Kidney (tissue), 14 donors: ENCODE results near the gene SYF2. TPM values are rescaled to one million over a fixed set of nuclear protein-coding genes. Genes with fewer than 3 reads are reported as not detected.

Source experiments
- DNase-seq, 5 donors: peaks; one replicate each; pipeline ENCODE4 v3.0.0-alpha.2; 2013 to 2020
- FAIRE-seq: peaks from 2 replicates; lab custom pipeline; 2012; peaks lifted over from hg19 to GRCh38; lab: Jason Lieb, UNC
- H3K27ac ChIP-seq, 2 donors: one replicate each; pipeline ENCODE4 v1.7.0; 2013; ENCODE audit warnings: low read depth in 2 of 2, low read length in 2 of 2, inconsistent platforms in 1 of 2
- H3K27me3 ChIP-seq: one replicate; pipeline ENCODE4 v1.7.1; 2013; ENCODE audit warnings: low read length, inconsistent platforms; ENCODE audit not compliant: control insufficient read depth, insufficient read depth
- H3K36me3 ChIP-seq, 3 donors: one replicate each; pipeline versions ENCODE4 v1.7.0 to v1.7.1; 2013; ENCODE audit warnings: low read length in 3 of 3, control low read depth in 1 of 3, inconsistent platforms in 1 of 3; ENCODE audit not compliant: insufficient read depth in 3 of 3, control insufficient read depth in 2 of 3
- H3K4me1 ChIP-seq, 3 donors: one replicate each; pipeline versions ENCODE4 v1.7.0 to v1.7.1; 2013; ENCODE audit warnings: low read length in 3 of 3, inconsistent platforms in 1 of 3, low read depth in 1 of 3; ENCODE audit not compliant: control insufficient read depth in 2 of 3, insufficient read depth in 2 of 3
- H3K4me3 ChIP-seq, 3 donors: one replicate each; pipeline versions ENCODE4 v1.7.0 to v1.8.1; 2013; ENCODE audit warnings: low read length in 3 of 3, control low read depth in 1 of 3, inconsistent platforms in 1 of 3
- H3K9ac ChIP-seq, 3 donors: one replicate each; pipeline versions ENCODE4 v1.7.0 to v1.7.1; 2013; ENCODE audit warnings: low read length in 3 of 3, control low read depth in 1 of 3, inconsistent platforms in 1 of 3
- H3K9me3 ChIP-seq, 3 donors: one replicate each; pipeline versions ENCODE4 v1.7.0 to v1.7.1; 2013; ENCODE audit warnings: low read length in 3 of 3, control low read depth in 1 of 3, inconsistent platforms in 1 of 3; ENCODE audit not compliant: control insufficient read depth in 2 of 3, insufficient read depth in 1 of 3
- intact Hi-C: fragments of 100-400 bp; cut with DNase I; formaldehyde crosslinking; loops from one replicate; pipeline ENCODE4 v1.11.1; 2022
- polyA plus RNA-seq: library from polyadenylated mRNA; stranded (reverse); fragments of 350-450 nt; fragmentation: Illumina TruSeq; extraction: RNeasy Lipid Tissue Mini Kit (QIAGEN cat#74804); gene quantifications from one replicate; pipeline ENCODE4 v1.2.3, GENCODE V29; 2014; ENCODE audit warnings: low read depth, low replicate concordance; ENCODE audit not compliant: insufficient read depth
- total RNA-seq: library from RNA; stranded (reverse); fragmentation: NEBNext Ultra II Directional; extraction: Animal tissue kit (Norgen Biotek cat#: 25700); gene quantifications from one replicate; pipeline ENCODE4 v1.2.1, GENCODE V29; 2021
- TF ChIP-seq, protein P1 (sequence below): IDR thresholded peaks from 3 replicates; pipeline ENCODE4 v1.5.1; 2012; ENCODE audit warnings: mild to moderate bottlenecking, moderate library complexity, borderline replicate concordance; ENCODE audit not compliant: insufficient read depth; ENCODE audit errors: extremely low read depth
- donor health status: control.
- donor health status: control.
- donor health status: control.
- donor health status: control.
- donor health status: control.
- donor health status: DM: yes; HTN: yes; CAD: no.
- donor health status: Normal renal cell carcinoma (clear cell type).

SYF2 gene
- total and polyA plus RNA-seq, 2 donors from 2014 or later = 53.8 to 91.5 TPM

DNA sequence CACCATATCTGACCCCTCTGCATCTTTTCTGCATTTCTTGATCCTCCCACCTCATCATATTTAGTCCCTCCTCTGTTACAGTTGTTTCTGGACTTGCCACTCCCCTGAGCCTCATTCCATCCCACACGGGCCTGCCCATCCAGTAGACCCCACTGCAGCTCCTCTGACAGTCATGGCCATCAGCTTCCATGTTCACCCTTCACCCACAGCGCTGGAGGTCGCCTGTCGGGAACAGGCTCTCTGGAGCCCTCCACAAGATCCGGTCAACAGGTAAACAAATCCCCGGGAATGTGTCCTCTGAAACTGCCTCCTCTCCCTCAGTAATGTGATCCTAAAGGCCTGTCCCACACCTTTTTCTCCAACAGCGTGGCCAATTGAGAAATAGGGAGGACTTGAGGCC lies 31.3 kb downstream of the SYF2 start:
- DNase-seq (peak in 1 of 5 donors; percentile 41), FAIRE-seq (no peak)
- Histone ChIP-seq H3K36me3 (no peaks in the 10 kb centered on the region), H3K9me3 (no peaks in the 10 kb centered on the region), H3K4me3 (no peak overlapping the region), H3K9ac (no peak overlapping the region), H3K4me1 (no peaks in the 10 kb centered on the region), H3K27ac (no peak overlapping the region), H3K27me3 (no peaks in the 10 kb centered on the region)
- intact Hi-C loops = loop anchor here (10.0 kb wide), 1 partner anchor 346 kb away; no protein-coding TSS in a partner anchor
- TF ChIP-seq, protein P1, sequence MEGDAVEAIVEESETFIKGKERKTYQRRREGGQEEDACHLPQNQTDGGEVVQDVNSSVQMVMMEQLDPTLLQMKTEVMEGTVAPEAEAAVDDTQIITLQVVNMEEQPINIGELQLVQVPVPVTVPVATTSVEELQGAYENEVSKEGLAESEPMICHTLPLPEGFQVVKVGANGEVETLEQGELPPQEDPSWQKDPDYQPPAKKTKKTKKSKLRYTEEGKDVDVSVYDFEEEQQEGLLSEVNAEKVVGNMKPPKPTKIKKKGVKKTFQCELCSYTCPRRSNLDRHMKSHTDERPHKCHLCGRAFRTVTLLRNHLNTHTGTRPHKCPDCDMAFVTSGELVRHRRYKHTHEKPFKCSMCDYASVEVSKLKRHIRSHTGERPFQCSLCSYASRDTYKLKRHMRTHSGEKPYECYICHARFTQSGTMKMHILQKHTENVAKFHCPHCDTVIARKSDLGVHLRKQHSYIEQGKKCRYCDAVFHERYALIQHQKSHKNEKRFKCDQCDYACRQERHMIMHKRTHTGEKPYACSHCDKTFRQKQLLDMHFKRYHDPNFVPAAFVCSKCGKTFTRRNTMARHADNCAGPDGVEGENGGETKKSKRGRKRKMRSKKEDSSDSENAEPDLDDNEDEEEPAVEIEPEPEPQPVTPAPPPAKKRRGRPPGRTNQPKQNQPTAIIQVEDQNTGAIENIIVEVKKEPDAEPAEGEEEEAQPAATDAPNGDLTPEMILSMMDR = no peak

DNA sequence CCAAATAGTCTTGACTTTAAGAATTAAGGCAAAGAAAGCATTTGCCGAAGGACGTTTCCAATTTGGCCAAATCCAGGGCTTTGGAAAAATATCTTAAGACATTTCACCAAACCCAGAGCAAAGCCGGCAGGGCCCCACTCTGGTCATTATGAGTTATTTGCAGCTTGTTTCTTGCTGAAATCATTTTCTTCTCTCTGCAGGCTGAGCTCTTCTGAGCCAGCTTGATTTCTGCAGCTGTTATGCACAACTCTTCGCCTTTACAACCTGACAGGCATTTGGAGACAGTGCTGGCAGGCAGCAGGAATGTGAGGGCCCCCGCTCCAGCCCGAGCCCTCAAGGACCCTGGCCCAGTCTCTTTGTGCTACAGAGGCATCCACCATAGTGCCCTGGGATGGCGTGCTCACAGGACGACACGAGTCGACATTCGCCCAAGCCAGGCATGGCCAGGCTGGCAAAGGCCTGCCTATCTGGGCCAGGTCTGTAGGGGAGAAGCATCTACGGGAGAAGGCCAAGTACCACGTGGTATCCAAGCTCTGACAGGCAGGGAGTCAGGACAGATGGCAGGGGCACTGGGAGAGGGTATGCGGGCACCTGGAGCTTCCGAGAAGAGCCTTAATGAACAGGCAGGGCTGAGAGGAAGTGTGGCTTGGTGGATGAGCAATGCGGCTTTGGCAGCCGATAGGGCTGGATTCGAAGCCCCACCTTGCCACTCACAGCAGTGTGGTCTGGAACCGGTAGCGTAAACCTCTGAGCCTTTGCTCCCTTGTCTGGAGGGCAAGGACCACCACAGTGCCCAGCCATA lies 32.3 kb downstream of the SYF2 start:
- TF ChIP-seq, protein P1 = no peak
- Histone ChIP-seq H3K4me3 (no peak overlapping the region), H3K9me3 (no peaks in the 10 kb centered on the region), H3K36me3 (no peaks in the 10 kb centered on the region), H3K4me1 (peaks cover 0 to 2% (median 0%) of the 10 kb centered on the region in 3 donors), H3K27ac (no peak overlapping the region), H3K27me3 (no peaks in the 10 kb centered on the region), H3K9ac (no peak overlapping the region)
- intact Hi-C loops = loop anchor here (10.0 kb wide), 1 partner anchor 345 kb away; no protein-coding TSS in a partner anchor
- FAIRE-seq = no peak
- DNase-seq = peak in 3 of 5 donors; percentile 60 to 84 (median 63)

DNA sequence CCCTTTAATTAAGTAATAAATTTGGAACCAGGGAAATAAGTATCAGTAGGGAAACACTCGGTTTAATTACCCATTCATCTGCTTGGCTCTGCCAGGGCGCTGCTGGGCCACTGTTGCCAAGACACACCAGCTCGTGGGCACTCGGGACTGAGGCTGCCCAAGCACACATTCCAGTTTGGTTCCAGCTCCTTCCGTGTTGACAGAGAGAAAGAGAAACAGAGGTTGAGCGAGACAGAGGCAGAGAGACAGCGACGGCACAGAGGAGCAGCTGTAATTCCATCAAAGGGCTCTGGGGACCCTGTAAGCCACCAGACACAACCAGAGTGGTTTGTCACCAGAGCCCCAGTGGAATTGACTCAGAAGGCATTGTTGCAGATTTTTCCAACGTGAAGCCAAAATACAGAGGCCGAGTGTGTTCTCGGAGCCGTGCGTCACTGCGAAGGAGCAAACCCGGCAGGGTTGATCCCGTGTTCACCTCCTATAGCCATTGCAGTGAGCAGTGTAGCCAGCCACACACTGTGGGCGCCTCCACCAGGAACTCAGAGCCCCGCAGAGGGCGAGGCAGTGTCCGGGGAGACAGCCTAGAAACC lies 33.5 kb downstream of the SYF2 start:
- DNase-seq (peak in 1 of 5 donors; percentile 33), FAIRE-seq (no peak)
- Histone ChIP-seq H3K9me3 (no peaks in the 10 kb centered on the region), H3K4me3 (no peak overlapping the region), H3K36me3 (no peaks in the 10 kb centered on the region), H3K27ac (no peak overlapping the region), H3K27me3 (no peaks in the 10 kb centered on the region), H3K4me1 (peaks cover 0 to 2% (median 0%) of the 10 kb centered on the region in 3 donors), H3K9ac (no peak overlapping the region)
- TF ChIP-seq, protein P1 = no peak
- intact Hi-C loops = no loop called here
